Endothelial cell of umbilical vein (primary cell): ENCODE measurements around the gene TENT4A. TPM values are rescaled to one million over a fixed set of nuclear protein-coding genes. Genes with fewer than 3 reads are reported as not detected.

Experiments
- BruUV-seq: library from RNA; stranded (reverse); fragments of 400-500 nt; replicated peaks from 2 replicates; lab custom pipeline; 2021; lab: Mats Ljungman, UMichigan
- CTCF ChIA-PET: fragments of 300-600, 350-600 bp; sonication (Branson Sonifier 250); formaldehyde crosslinking; loops from one replicate; lab custom pipeline; 2021; ENCODE audit warnings: antibody characterized with exemption, inconsistent platforms; lab: Charles Lee
- POLR2A ChIA-PET: fragments of 300-600, 350-600 bp; sonication (Branson Sonifier 250); formaldehyde crosslinking; loops from one replicate; lab custom pipeline; 2021; ENCODE audit warnings: antibody characterized with exemption, inconsistent platforms; lab: Charles Lee
- DNase-seq: peaks from one replicate; pipeline ENCODE4 v3.0.0-alpha.2; 2011; ENCODE audit warnings: low read depth, low spot score
- FAIRE-seq: peaks from 2 replicates; lab custom pipeline; 2011; peaks lifted over from hg19 to GRCh38; lab: Jason Lieb, UNC
- H2AFZ ChIP-seq: 2 replicates; pipeline ENCODE4 v1.6.0; 2012; ENCODE audit warnings: low read depth, low read length, control low read depth, inconsistent platforms
- H3K27ac ChIP-seq: 2 replicates; pipeline ENCODE4 v1.5.1; 2011; ENCODE audit warnings: low read depth, mild to moderate bottlenecking, control low read depth, low read length, moderate library complexity; ENCODE audit not compliant: insufficient read depth
- H3K27me3 ChIP-seq, 2 experiments: 2 replicates each; pipeline versions ENCODE4 v1.6.0 to v1.6.1; 2011; ENCODE audit warnings: low read length in 2 of 2, mixed read lengths in 1 of 2; ENCODE audit not compliant: control insufficient read depth in 2 of 2, insufficient read depth in 2 of 2
- H3K36me3 ChIP-seq, 2 experiments: 2 replicates in 1 of 2; 3 replicates in 1 of 2; pipeline ENCODE4 v1.5.1; 2011; ENCODE audit warnings: low read length in 2 of 2, mild to moderate bottlenecking in 1 of 2, moderate library complexity in 1 of 2; ENCODE audit not compliant: control insufficient read depth in 2 of 2, insufficient read depth in 2 of 2; ENCODE audit errors: extremely low read depth in 1 of 2
- H3K4me1 ChIP-seq: 3 replicates; pipeline ENCODE4 v1.5.1; 2011; ENCODE audit warnings: mild to moderate bottlenecking, low read length; ENCODE audit not compliant: control insufficient read depth, insufficient read depth; ENCODE audit errors: extremely low read depth
- H3K4me2 ChIP-seq: 2 replicates; pipeline ENCODE4 v1.6.1; 2011; ENCODE audit warnings: low read length, control low read depth, mixed read lengths; ENCODE audit not compliant: insufficient read depth
- H3K4me3 ChIP-seq, 3 experiments: fragments of 200-600 bp in 1 of 3; sonication (generic), shearing (Covaris generic) in 1 of 3; replicated peaks in 1 of 3; 2 replicates each; pipeline ENCODE4 v1.5.1; 2011 to 2016; ENCODE audit warnings: control low read depth in 3 of 3, low read length in 3 of 3, mild to moderate bottlenecking in 2 of 3, inconsistent platforms in 1 of 3, low read depth in 1 of 3, moderate library complexity in 1 of 3; ENCODE audit not compliant: insufficient read depth in 1 of 3
- H3K79me2 ChIP-seq: 2 replicates; pipeline ENCODE4 v1.6.0; 2012; ENCODE audit warnings: low read length, inconsistent platforms; ENCODE audit not compliant: control insufficient read depth, insufficient read depth
- H3K9ac ChIP-seq: replicated peaks from 2 replicates; pipeline ENCODE3; 2011; ENCODE audit warnings: low read length, control low read depth; ENCODE audit not compliant: insufficient read depth; ENCODE audit errors: extremely low read depth
- H3K9me1 ChIP-seq: replicated peaks from 3 replicates; pipeline ENCODE4 v1.6.0; 2011; ENCODE audit warnings: mild to moderate bottlenecking, low read length; ENCODE audit not compliant: control insufficient read depth, insufficient read depth; ENCODE audit errors: extremely low read depth
- H3K9me3 ChIP-seq: replicated peaks from 2 replicates; pipeline ENCODE4 v1.5.1; 2012; ENCODE audit warnings: low read length, inconsistent platforms; ENCODE audit not compliant: control insufficient read depth, insufficient read depth
- H4K20me1 ChIP-seq: replicated peaks from 2 replicates; pipeline ENCODE3; 2011; ENCODE audit warnings: mild to moderate bottlenecking, low read length; ENCODE audit not compliant: control insufficient read depth, insufficient read depth; ENCODE audit errors: extremely low read depth
- EZH2 ChIP-seq: IDR thresholded peaks from 2 replicates; pipeline ENCODE4 v1.6.1; 2012; ENCODE audit warnings: borderline replicate concordance, low read depth, mild to moderate bottlenecking, moderate library complexity, low read length, inconsistent platforms; ENCODE audit not compliant: severe bottlenecking
- FOS ChIP-seq: IDR thresholded peaks from 2 replicates; pipeline ENCODE4 v1.6.1; 2011; ENCODE audit warnings: mild to moderate bottlenecking, low read length, moderate library complexity, borderline replicate concordance; ENCODE audit not compliant: insufficient read depth
- GATA2 ChIP-seq: IDR thresholded peaks from 2 replicates; pipeline ENCODE4 v1.7.0; 2011; ENCODE audit warnings: low read depth, mild to moderate bottlenecking, moderate library complexity, mixed read lengths, low read length; ENCODE audit not compliant: insufficient read length, insufficient read depth
- JUN ChIP-seq: IDR thresholded peaks from 2 replicates; pipeline ENCODE4 v1.6.1; 2011; ENCODE audit warnings: borderline replicate concordance, low read depth; ENCODE audit not compliant: insufficient read length, insufficient read depth
- MAX ChIP-seq: IDR thresholded peaks from 2 replicates; pipeline ENCODE4 v1.6.1; 2011; ENCODE audit not compliant: insufficient read depth, insufficient read length
- MYC ChIP-seq: IDR thresholded peaks from one replicate; pipeline ENCODE4 v1.6.1; 2011; ENCODE audit warnings: mild to moderate bottlenecking, low read depth, low read length
- POLR2AphosphoS5 ChIP-seq: IDR thresholded peaks from 2 replicates; pipeline ENCODE4 v1.6.1; 2012; ENCODE audit warnings: low read depth, mild to moderate bottlenecking, control low read depth, low read length, moderate library complexity; ENCODE audit not compliant: insufficient read depth
- dilution Hi-C: fragments of 300-500 bp; cut with MboI; formaldehyde crosslinking; loops from one replicate; pipeline ENCODE4 v1.15.0; 2019; ENCODE audit warnings: low sequenced_read_pairs; ENCODE audit not compliant: extremely low pct_ligation_motif_present
- intact Hi-C: fragments of 100-400 bp; cut with micrococcal nuclease; formaldehyde crosslinking; loops from one replicate; pipeline ENCODE4 v1.10.0; 2022
- polyA plus RNA-seq, 4 experiments: library from polyadenylated mRNA; depleted of rRNA in 3 of 4; stranded (reverse) in 3 of 4; unstranded in 1 of 4; fragments of >200 nt; gene quantifications; 2 replicates each; pipeline versions ENCODE4 v1.2.1 to v1.2.3, GENCODE V29; 2011 to 2012; ENCODE audit warnings: missing spikeins in 1 of 4
- total RNA-seq: library from RNA; stranded (reverse); gene quantifications from 2 replicates; pipeline ENCODE4 v1.2.3, GENCODE V29; 2021

TENT4A gene
- total and polyA plus RNA-seq, 2 donors (not counting 3 experiments of a cell fraction or from before 2014, with no cell fraction given): 10.2 to 35.4 TPM

GRCh38 chr5:6737043-6737941 lies 24.1 kb downstream of the TENT4A start:
- dilution Hi-C loops: loop anchor here (25.0 kb wide), 1 partner anchor 100 kb away; the partner anchor contains the start of genes NSUN2 and SRD5A1
- TF ChIP-seq GATA2 (no peak), MYC (no peak), JUN (no peak), POLR2AphosphoS5 (no peak), EZH2 (no peak)
- CTCF ChIA-PET: interaction anchor here (1.2 kb wide), 1 partner anchor 8 kb away, joined by 4 read pairs; no protein-coding TSS in a partner anchor

GRCh38 chr5:6739603-6740002 lies 26.4 kb downstream of the TENT4A start:
- Histone ChIP-seq H3K4me3 (no peak overlapping the region), H3K4me1 (no peaks in the 10 kb centered on the region), H3K9ac (no peak overlapping the region), H3K9me1 (no peaks in the 10 kb centered on the region), H3K4me2 (no peak overlapping the region), H3K27ac (no peak overlapping the region), H3K9me3 (no peaks in the 10 kb centered on the region), H4K20me1 (no peaks in the 10 kb centered on the region), H3K27me3 (no peaks in the 10 kb centered on the region), H3K36me3 (peaks cover 3 to 15% of the 10 kb centered on the region in 2 experiments), H3K79me2 (peaks cover 58% of the 10 kb centered on the region), H2AFZ (no peak overlapping the region)
- ChIA-PET CTCF (interaction anchor here (1.2 kb wide), 1 partner anchor 11 kb away, joined by 3 read pairs; no protein-coding TSS in a partner anchor), POLR2A (no interaction called here)
- no peak for DNase-seq
- no TSS peak for BruUV-seq
- dilution Hi-C loops (loop anchor here (25.0 kb wide), 1 partner anchor 102 kb away; the partner anchor contains the start of genes NSUN2 and SRD5A1), intact Hi-C loops (loop anchor here (10.0 kb wide), 1 partner anchor 1245 kb away; no protein-coding TSS in a partner anchor)
- no peak for FAIRE-seq
- TF ChIP-seq FOS: no peak
- TF ChIP-seq MAX: no peak

More at GRCh38 chr5:6737043-6737941, 24.1 kb downstream of the TENT4A start:
- FAIRE-seq: no peak
- Histone ChIP-seq H2AFZ (no peak overlapping the region), H3K27me3 (no peaks in the 10 kb centered on the region), H4K20me1 (no peaks in the 10 kb centered on the region), H3K9me1 (no peaks in the 10 kb centered on the region), H3K4me1 (peaks cover 22% of the 10 kb centered on the region), H3K36me3 (peaks cover 3 to 9% of the 10 kb centered on the region in 2 experiments), H3K4me2 (no peak overlapping the region), H3K9ac (no peak overlapping the region), H3K4me3 (no peak overlapping the region), H3K9me3 (no peaks in the 10 kb centered on the region), H3K79me2 (peaks cover 69% of the 10 kb centered on the region), H3K27ac (no peak overlapping the region)
- no peak for DNase-seq
- POLR2A ChIA-PET: no interaction called here
- intact Hi-C loops: no loop called here
- no TSS peak for BruUV-seq
